Mucosa of descending colon (tissue), 3 donors: ENCODE measurements around the gene CTDNEP1. TPM values are rescaled to one million over a fixed set of nuclear protein-coding genes. Genes with fewer than 3 reads are reported as not detected.

Experiments used
- ATAC-seq: fragments of 200-7000 bp; cut with Tn5 transposase; one replicate; pipeline ENCODE4 v1.9.1; 2020; ENCODE audit warnings: mild to moderate bottlenecking, moderate library complexity
- DNase-seq, 3 donors: peaks; one replicate each; pipeline ENCODE4 v3.0.0-alpha.2; 2020
- H3K36me3 ChIP-seq: fragments of 200-600 bp; one replicate; pipeline ENCODE4 v1.8.0; 2021; ENCODE audit warnings: low read depth, mild to moderate bottlenecking
- H3K4me1 ChIP-seq: fragments of 200-600 bp; one replicate; pipeline ENCODE4 v1.8.0; 2021; ENCODE audit warnings: low read depth, mild to moderate bottlenecking
- H3K4me3 ChIP-seq: fragments of 200-600 bp; one replicate; pipeline ENCODE4 v1.8.0; 2021; ENCODE audit warnings: mild to moderate bottlenecking
- H3K9me3 ChIP-seq: fragments of 200-600 bp; one replicate; pipeline ENCODE4 v1.8.0; 2021; ENCODE audit warnings: mild to moderate bottlenecking
- CTCF ChIP-seq: fragments of 200-600 bp; IDR thresholded peaks from one replicate; pipeline ENCODE4 v1.8.0; 2022; ENCODE audit warnings: antibody characterized with exemption, mild to moderate bottlenecking
- intact Hi-C, 2 donors: fragments of 100-400 bp; cut with DNase I in 1 of 2; cut with micrococcal nuclease in 1 of 2; formaldehyde crosslinking; loops; one replicate each; pipeline versions ENCODE4 v1.11.0 to v1.11.1; 2022; cut with DNase I, micrococcal nuclease
- total RNA-seq, 3 donors: library from RNA; stranded (reverse); fragmentation: NEBNext Ultra II Directional in 2 of 3; extraction: Animal tissue kit (Norgen Biotek cat#: 25700) in 2 of 3; gene quantifications; one replicate each; pipeline versions ENCODE4 v1.2.1 to v1.2.4, GENCODE V29; 2021 to 2023
- donor health status: DM: no; HTN: no; CAD: no; lungs with moderate emphysema.
- donor health status: DM: no; HTN: no; CAD: no.
- donor health status: DM: no; HTN: yes; CAD: no.

The CTDNEP1 gene
- total RNA-seq, 3 donors from 2014 or later: 117 to 123 (median 117) TPM

- H3K36me3 ChIP-seq: no peaks in the 10 kb centered on the region
- DNase-seq: peak in 2 of 3 donors; percentile 7 to 20
- peaks cover 6% of the 10 kb centered on the region for H3K4me1 ChIP-seq
- H3K9me3 ChIP-seq: no peaks in the 10 kb centered on the region
- ATAC-seq: no peak
- intact Hi-C loops: no loop called here
- no peak for TF ChIP-seq CTCF
- H3K4me3 ChIP-seq: no peak overlapping the region
These were observed 42.6 kb downstream of the CTDNEP1 start for GRCh38 chr17:7208754-7209460.

- Histone ChIP-seq H3K36me3 (no peaks in the 10 kb centered on the region), H3K9me3 (no peaks in the 10 kb centered on the region), H3K4me3 (no peak overlapping the region), H3K4me1 (peaks cover 3% of the 10 kb centered on the region)
- ATAC-seq (no peak), DNase-seq (peak in 2 of 3 donors; percentile 27 to 57)
- TF ChIP-seq CTCF: no peak
- intact Hi-C loops: no loop called here
These were observed 43.4 kb downstream of the CTDNEP1 start for GRCh38 chr17:7208027-7208571.

DNA sequence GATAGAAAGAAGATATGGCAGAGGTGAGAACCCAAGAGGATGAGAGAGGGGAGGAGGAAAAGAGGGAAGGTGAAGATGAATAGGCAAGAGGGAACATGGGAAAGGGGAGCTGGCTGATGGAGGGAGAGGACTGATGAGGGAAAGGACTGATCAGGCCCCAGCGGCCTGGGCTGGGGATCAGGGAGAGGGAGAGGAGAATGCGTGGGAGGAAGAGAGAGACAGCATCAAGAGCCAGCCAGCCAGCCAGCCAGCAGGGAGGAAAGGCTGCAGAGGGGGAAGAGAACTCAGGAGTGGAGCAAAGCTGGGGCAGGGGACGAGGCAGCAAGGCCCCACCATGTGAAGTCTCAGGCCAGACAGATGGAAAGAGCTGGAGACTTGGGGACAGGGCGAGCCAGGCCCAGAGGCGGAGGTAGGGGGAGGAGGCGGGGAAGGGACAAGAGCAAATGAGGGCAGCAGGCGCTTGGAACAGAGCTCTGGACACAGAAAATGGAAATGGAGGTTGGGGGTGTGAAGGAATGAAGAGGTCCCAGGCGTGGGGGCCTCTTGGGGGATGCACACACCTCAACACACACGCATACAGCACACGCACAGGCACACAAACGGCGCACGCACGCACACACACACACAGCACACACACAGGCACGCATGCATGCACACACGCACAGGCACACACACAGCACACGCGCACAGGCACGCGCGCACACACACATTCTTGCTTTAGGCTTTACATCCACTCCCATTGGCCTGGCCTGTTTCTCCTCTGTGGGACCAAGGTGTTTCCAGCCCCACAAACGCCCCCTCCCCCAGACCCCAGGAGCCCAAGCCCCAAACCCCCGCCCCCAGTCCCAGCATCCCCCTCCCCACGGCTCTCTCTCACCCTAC, 44.2 kb downstream of the CTDNEP1 start:
- H3K4me1 ChIP-seq: peaks cover 3% of the 10 kb centered on the region
- DNase-seq (peak in 2 of 3 donors; percentile 21 to 47), ATAC-seq (no peak)
- H3K9me3 ChIP-seq: no peaks in the 10 kb centered on the region
- no peaks in the 10 kb centered on the region for H3K36me3 ChIP-seq
- intact Hi-C loops: no loop called here
- no peak overlapping the region for H3K4me3 ChIP-seq
- TF ChIP-seq CTCF: no peak

- DNase-seq (peak in 1 of 3 donors; percentile 41), ATAC-seq (no peak)
- no peaks in the 10 kb centered on the region for H3K36me3 ChIP-seq
- H3K9me3 ChIP-seq: no peaks in the 10 kb centered on the region
- peaks cover 3% of the 10 kb centered on the region for H3K4me1 ChIP-seq
- TF ChIP-seq CTCF: no peak
- H3K4me3 ChIP-seq: no peak overlapping the region
- intact Hi-C loops: no loop called here
These were observed 46.0 kb downstream of the CTDNEP1 start for GRCh38 chr17:7205561-7205960.

- Histone ChIP-seq H3K9me3 (no peaks in the 10 kb centered on the region), H3K36me3 (no peaks in the 10 kb centered on the region), H3K4me3 (no peak overlapping the region), H3K4me1 (peaks cover 3% of the 10 kb centered on the region)
- no peak for TF ChIP-seq CTCF
- ATAC-seq (peak; percentile 90), DNase-seq (peak; percentile 82 to 93 (median 83))
- intact Hi-C loops: no loop called here
These were observed 46.6 kb downstream of the CTDNEP1 start for GRCh38 chr17:7204828-7205461.
